Measurements from ENCODE around the gene IDH1.
"Not testable (repeated sequence)": the region's sequence is repeated elsewhere in the genome, so short reads cannot be mapped to it uniquely, and the experiment has no call there.

The IDH1 gene

DNA sequence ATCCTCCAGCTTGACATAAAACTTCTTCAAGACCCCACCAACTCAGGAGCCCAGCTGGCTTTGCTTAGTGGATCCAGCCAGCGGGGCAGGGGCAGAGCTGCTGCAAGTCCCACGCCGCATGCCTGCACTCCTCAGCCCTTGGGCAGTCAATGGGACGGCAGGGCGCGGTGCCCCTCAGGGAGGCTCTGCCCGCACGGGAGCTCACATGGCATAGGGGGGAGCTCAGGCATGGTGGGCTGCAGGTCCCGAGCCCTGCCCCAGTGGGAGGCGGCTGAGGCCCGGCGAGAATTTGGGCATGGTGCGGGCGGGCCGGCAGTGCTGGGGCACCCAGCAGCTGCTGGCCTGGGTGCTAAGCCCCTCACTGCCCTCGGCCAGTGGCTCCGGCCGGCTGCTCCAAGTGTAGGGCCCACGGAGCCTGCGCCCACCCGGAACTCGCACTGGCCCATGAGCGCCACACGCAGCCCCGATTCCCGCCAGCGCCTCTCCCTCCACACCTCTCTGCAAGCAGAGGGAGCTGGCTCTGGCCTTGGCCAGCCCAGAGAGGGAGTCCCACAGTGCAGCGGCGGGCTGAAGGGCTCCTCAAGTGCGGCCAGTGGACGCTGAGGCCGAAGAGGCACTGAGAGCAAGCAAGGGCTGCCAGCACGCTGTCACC is 27.2 kb downstream of the IDH1 start:
- in situ Hi-C loops (cut with MboI; ENCODE audit: low pct_unique_long_range_greater_than_20kb, low sequenced_read_pairs): no loop called here
- DNase-seq: no peak

DNA sequence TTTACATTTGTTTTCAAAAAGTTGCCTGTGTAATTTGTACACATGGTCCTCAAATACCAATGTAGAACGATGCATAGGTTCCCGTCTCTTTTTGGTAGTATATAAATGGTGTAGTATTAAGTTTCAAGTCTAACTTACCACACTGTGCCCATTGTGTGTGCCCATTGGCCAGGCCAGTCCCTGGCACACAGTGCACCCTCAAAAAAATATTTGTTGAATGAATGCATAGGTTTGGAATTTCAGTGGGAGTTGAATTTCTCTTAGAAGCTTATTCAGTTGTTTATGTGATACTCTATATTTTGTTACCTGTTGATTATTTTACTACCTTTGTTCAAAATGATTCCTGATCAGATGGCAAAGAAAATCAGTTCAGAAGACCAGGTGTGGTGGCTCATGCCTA is 30.1 kb downstream of the IDH1 start:
- no peak for DNase-seq
- in situ Hi-C loops (cut with MboI; ENCODE audit: low pct_unique_long_range_greater_than_20kb, low sequenced_read_pairs): no loop called here

GRCh38 chr2:208222351-208222750 is 32.5 kb downstream of the IDH1 start:
- no peak for DNase-seq
- in situ Hi-C loops (cut with MboI; ENCODE audit: low pct_unique_long_range_greater_than_20kb, low sequenced_read_pairs): no loop called here

GRCh38 chr2:208221873-208222272 is 33.0 kb downstream of the IDH1 start:
- in situ Hi-C loops (cut with MboI; ENCODE audit: low pct_unique_long_range_greater_than_20kb, low sequenced_read_pairs); DNase-seq: not testable (repeated sequence)

- in situ Hi-C loops (cut with MboI; ENCODE audit: low pct_unique_long_range_greater_than_20kb, low sequenced_read_pairs): no loop called here
- DNase-seq: no peak
These were observed 44.0 kb downstream of the IDH1 start for GRCh38 chr2:208210688-208211451.

- in situ Hi-C loops (cut with MboI; ENCODE audit: low pct_unique_long_range_greater_than_20kb, low sequenced_read_pairs): no loop called here
- DNase-seq: no peak
These were observed 46.4 kb downstream of the IDH1 start for GRCh38 chr2:208208335-208209085.

DNA sequence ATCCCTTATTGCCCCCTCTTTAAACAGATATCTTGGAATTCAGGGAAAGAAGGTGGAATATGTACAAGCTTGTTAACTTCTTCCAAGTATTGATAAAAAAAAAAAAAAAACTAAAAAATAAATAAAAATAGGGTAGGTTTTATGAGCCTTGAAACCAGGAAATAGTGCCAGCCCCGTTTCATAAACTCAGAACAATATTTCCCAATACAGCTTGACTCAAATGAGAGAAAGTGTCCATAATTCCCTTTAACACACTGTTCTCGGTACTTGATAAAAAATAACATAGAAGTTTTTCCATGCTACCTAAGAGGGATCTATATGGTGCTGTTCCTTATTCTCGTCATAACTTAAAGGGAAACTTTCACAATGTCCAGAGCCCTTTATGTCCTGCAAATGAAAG is 47.1 kb downstream of the IDH1 start:
- in situ Hi-C loops (cut with MboI; ENCODE audit: low pct_unique_long_range_greater_than_20kb, low sequenced_read_pairs): no loop called here
- DNase-seq: no peak

DNA sequence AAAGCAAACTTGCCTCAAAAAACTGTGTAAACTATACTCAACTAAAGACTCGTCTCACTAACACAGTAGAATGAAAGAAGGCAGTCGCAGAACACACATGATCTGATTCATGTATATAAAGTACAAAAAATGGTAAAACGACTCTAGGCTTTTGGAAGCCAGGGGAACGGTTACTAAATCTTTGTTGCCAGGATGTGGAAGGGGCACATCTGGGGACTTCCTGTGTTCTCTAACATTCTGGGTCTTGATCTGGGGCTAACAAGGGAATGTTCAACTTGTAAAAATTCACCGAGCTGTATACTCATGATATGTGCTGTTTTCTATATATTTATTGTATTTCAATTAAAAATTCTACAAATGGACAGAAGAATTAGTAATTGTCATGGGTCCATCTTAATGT is 50.7 kb downstream of the IDH1 start:
- in situ Hi-C loops (cut with MboI; ENCODE audit: low pct_unique_long_range_greater_than_20kb, low sequenced_read_pairs): no loop called here
- DNase-seq: no peak

- in situ Hi-C loops (cut with MboI; ENCODE audit: low pct_unique_long_range_greater_than_20kb, low sequenced_read_pairs): no loop called here
- no peak for DNase-seq
These were observed 59.3 kb downstream of the IDH1 start for GRCh38 chr2:208195531-208195930.

- DNase-seq: no peak
- in situ Hi-C loops (cut with MboI; ENCODE audit: low pct_unique_long_range_greater_than_20kb, low sequenced_read_pairs): no loop called here
These were observed 62.1 kb downstream of the IDH1 start for GRCh38 chr2:208192611-208193236.

DNA sequence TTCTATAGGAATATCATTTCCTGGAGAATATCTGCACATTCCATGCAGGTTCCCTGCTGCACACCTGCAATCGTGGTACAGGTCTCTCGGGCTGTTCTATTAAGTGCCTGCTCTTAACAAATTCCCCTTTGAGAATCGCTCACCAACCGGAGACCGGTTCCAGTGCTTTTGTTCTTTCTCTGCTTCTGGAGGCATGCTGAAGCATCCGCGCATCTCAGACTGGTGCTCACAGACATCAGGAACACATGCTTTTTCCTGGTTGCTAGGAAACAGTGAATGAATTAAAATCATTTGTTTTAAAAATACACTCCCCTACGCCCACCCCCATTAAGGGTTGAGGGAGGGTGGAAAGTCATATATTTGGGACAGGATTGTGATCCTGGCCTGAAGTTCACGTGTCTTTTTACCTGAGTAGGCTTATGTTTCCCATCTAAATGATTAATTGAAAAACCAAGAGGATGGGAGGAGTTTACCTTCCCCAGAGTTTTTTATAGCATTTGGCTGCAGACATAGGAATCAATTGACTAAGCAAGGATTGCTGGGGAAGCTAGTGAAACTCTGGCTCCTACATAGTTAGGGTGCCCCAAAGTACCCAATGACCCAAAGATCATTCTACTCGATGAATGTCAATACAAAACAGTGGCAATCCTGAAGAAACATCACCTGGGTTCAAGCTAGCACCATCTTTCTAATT is 64.9 kb downstream of the IDH1 start, which contains the start of gene C2orf80:
TSS of gene C2orf80 (minus strand) at position 221 of the 694 bp plus-strand sequence. CDS start 3,044 bp downstream, outside the sequence.
- no peak for DNase-seq
- in situ Hi-C loops (cut with MboI; ENCODE audit: low pct_unique_long_range_greater_than_20kb, low sequenced_read_pairs): no loop called here

DNA sequence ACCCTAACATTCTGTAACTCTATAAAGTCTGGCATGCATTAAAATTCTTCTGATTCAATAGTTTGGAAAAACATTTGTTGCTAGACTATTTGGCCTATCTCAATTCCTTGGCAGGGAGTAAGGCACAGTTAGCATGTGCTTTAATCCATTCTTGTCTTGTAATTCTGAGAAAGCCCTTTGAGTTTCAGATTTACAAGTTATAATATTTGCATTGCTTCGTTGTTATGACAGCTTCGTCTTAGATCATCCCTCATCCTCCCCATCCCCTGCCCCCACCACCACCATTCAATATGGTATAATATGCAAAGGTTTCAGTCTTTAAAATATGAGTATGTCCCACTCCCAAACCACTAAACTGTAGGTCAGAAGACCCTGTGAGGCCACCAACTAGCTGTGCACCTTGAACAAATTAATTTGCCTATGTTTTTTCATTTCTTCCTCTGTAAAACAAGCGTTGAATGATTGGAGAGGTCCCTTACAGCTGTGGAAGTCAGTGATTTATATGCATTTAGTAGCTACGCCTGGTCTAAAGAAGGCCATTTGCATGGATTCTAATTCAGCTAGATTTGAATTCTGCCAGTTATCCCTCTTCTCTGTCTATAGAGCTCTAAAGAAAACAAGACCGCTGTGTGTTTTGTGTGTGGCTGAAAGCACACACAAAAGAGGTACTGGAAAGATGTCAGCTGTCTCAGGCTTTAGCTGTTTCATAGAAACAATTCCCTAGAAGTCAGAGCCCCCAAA is 65.6 kb downstream of the IDH1 start:
- in situ Hi-C loops (cut with MboI; ENCODE audit: low pct_unique_long_range_greater_than_20kb, low sequenced_read_pairs): no loop called here
- no peak for DNase-seq

DNA sequence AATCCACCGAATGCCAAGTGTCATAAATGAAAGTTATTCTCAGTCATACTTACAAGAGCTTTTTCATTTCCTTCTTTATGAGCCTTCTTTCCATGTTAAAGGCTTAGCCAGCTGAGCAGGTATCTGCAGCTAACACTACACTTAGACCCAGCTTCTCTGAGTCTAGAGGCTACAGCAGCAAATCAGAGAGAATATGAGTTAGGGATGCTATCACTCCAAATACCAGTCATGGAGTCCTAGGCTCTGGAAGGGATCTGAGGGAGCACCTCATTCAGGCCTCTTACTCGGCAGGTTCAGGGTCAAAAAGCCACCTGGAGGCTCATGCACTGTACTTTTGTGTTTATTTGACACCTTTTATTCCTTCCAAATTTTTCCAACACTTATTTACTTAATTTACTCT is 68.0 kb downstream of the IDH1 start:
- no peak for DNase-seq
- in situ Hi-C loops (cut with MboI; ENCODE audit: low pct_unique_long_range_greater_than_20kb, low sequenced_read_pairs): no loop called here

- DNase-seq: no peak
- in situ Hi-C loops (cut with MboI; ENCODE audit: low pct_unique_long_range_greater_than_20kb, low sequenced_read_pairs): no loop called here
These were observed 68.4 kb downstream of the IDH1 start for GRCh38 chr2:208186465-208186864.

Data from KBM-7 (cell line).